Suprapubic skin (tissue), 3 donors: Measurements from ENCODE around the gene TBC1D22A.

Source experiments
- POLR2AphosphoS5 ChIP-seq, 3 donors: sonication (generic); formaldehyde crosslinking; IDR thresholded peaks; one replicate each; pipeline ENCODE4 v1.6.1; 2017; ENCODE audit warnings: antibody characterized with exemption in 3 of 3
- TF ChIP-seq, protein P1 (sequence below), 2 donors: fragments of 200-600 bp in 1 of 2; fragments of 450-650 bp in 1 of 2; sonication (generic) in 1 of 2; IDR thresholded peaks; one replicate each; pipeline ENCODE4 v1.5.1; 2016 to 2019; ENCODE audit warnings: antibody characterized with exemption in 2 of 2, mild to moderate bottlenecking in 1 of 2, moderate library complexity in 1 of 2

GRCh38 chr22:46752286-46752987 is 10.0 kb upstream of the TBC1D22A start:
- TF ChIP-seq POLR2AphosphoS5 (IDR thresholded peaks at IDR 0.05) = no peak
- TF ChIP-seq, protein P1, sequence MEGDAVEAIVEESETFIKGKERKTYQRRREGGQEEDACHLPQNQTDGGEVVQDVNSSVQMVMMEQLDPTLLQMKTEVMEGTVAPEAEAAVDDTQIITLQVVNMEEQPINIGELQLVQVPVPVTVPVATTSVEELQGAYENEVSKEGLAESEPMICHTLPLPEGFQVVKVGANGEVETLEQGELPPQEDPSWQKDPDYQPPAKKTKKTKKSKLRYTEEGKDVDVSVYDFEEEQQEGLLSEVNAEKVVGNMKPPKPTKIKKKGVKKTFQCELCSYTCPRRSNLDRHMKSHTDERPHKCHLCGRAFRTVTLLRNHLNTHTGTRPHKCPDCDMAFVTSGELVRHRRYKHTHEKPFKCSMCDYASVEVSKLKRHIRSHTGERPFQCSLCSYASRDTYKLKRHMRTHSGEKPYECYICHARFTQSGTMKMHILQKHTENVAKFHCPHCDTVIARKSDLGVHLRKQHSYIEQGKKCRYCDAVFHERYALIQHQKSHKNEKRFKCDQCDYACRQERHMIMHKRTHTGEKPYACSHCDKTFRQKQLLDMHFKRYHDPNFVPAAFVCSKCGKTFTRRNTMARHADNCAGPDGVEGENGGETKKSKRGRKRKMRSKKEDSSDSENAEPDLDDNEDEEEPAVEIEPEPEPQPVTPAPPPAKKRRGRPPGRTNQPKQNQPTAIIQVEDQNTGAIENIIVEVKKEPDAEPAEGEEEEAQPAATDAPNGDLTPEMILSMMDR (IDR thresholded peaks at IDR 0.05) = no peak
